SU-DHL-6 (cell line): ENCODE data around the gene C10orf120.

Experiments
- H2AFZ ChIP-seq: fragments of 200-600 bp; sonication (generic); 2 replicates; pipeline ENCODE4 v1.6.1; 2014; ENCODE audit warnings: low read depth, mild to moderate bottlenecking, moderate library complexity, mixed read lengths, antibody characterized with exemption, low read length; ENCODE audit not compliant: severe bottlenecking
- H3F3A ChIP-seq: fragments of 200-600 bp; shearing (Covaris generic); 2 replicates; pipeline ENCODE4 v1.6.0; 2016; ENCODE audit warnings: antibody characterized with exemption, mild to moderate bottlenecking; ENCODE audit not compliant: insufficient read depth
- H3K27ac ChIP-seq: fragments of 200-600 bp; sonication (generic); 2 replicates; pipeline ENCODE4 v1.5.1; 2016; ENCODE audit warnings: low read depth, mild to moderate bottlenecking, low read length, moderate library complexity, mixed read lengths
- H3K27me3 ChIP-seq: fragments of 200-600 bp; sonication (generic), shearing (Covaris generic); 2 replicates; pipeline ENCODE4 v1.6.0; 2014; ENCODE audit warnings: mild to moderate bottlenecking, low read length
- H3K36me3 ChIP-seq: fragments of 200-600 bp; sonication (generic); 2 replicates; pipeline ENCODE4 v1.6.1; 2014; ENCODE audit warnings: mild to moderate bottlenecking, low read length, mixed read lengths
- H3K4me2 ChIP-seq: fragments of 300-600, 200-600 bp; shearing (Covaris generic), sonication (generic); 2 replicates; pipeline ENCODE4 v1.6.0; 2014; ENCODE audit warnings: low read length, low read depth, mild to moderate bottlenecking; ENCODE audit not compliant: poor library complexity, severe bottlenecking
- H3K4me3 ChIP-seq: fragments of 200-600 bp; sonication (generic); 2 replicates; pipeline ENCODE4 v1.5.1; 2014; ENCODE audit warnings: antibody characterized with exemption, low read length, mild to moderate bottlenecking, mixed read lengths; ENCODE audit not compliant: insufficient read depth, poor library complexity, severe bottlenecking
- H3K79me2 ChIP-seq: fragments of 200-600 bp; sonication (generic); 2 replicates; pipeline ENCODE4 v1.6.1; 2014; ENCODE audit warnings: mild to moderate bottlenecking, low read length, moderate library complexity; ENCODE audit not compliant: insufficient read depth
- H3K9ac ChIP-seq: fragments of 200-600 bp; sonication (generic); 2 replicates; pipeline ENCODE4 v1.7.0; 2014; ENCODE audit warnings: mild to moderate bottlenecking, low read length
- H3K9me2 ChIP-seq: fragments of 200-600 bp; sonication (generic); replicated peaks from 2 replicates; pipeline ENCODE4 v1.6.1; 2014; ENCODE audit warnings: low read length; ENCODE audit not compliant: insufficient read depth
- H3K9me3 ChIP-seq: fragments of 200-600 bp; sonication (generic); 2 replicates; pipeline ENCODE4 v1.6.1; 2014; ENCODE audit warnings: low read length, mixed read lengths; ENCODE audit not compliant: insufficient read depth
- H4K20me1 ChIP-seq: fragments of 200-600 bp; sonication (generic); 2 replicates; pipeline ENCODE4 v1.6.1; 2014; ENCODE audit warnings: low read depth, mild to moderate bottlenecking, antibody characterized with exemption, low read length, moderate library complexity, mixed read lengths
- EZH2phosphoT487 ChIP-seq: fragments of 200-600 bp; sonication (generic), shearing (Covaris generic); conservative IDR thresholded peaks from 2 replicates; pipeline ENCODE4 v1.6.1; 2018; ENCODE audit warnings: mild to moderate bottlenecking, antibody characterized with exemption, low read length, moderate library complexity, mixed read lengths
- TF ChIP-seq, protein P1 (sequence below): fragments of 200-600 bp; sonication (generic); IDR thresholded peaks from one replicate; pipeline ENCODE4 v1.5.1; 2017; ENCODE audit warnings: antibody characterized with exemption, mild to moderate bottlenecking, low read length, moderate library complexity; ENCODE audit not compliant: insufficient read depth, poor library complexity, severe bottlenecking

Gene C10orf120

GRCh38 chr10:122658356-122659049 lies 41.1 kb downstream of the C10orf120 start:
- no peak for TF ChIP-seq EZH2phosphoT487
- TF ChIP-seq, protein P1, sequence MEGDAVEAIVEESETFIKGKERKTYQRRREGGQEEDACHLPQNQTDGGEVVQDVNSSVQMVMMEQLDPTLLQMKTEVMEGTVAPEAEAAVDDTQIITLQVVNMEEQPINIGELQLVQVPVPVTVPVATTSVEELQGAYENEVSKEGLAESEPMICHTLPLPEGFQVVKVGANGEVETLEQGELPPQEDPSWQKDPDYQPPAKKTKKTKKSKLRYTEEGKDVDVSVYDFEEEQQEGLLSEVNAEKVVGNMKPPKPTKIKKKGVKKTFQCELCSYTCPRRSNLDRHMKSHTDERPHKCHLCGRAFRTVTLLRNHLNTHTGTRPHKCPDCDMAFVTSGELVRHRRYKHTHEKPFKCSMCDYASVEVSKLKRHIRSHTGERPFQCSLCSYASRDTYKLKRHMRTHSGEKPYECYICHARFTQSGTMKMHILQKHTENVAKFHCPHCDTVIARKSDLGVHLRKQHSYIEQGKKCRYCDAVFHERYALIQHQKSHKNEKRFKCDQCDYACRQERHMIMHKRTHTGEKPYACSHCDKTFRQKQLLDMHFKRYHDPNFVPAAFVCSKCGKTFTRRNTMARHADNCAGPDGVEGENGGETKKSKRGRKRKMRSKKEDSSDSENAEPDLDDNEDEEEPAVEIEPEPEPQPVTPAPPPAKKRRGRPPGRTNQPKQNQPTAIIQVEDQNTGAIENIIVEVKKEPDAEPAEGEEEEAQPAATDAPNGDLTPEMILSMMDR = no peak
- Histone ChIP-seq H3K9me3 (no peaks in the 10 kb centered on the region), H3K27ac (no peak overlapping the region), H3K79me2 (no peaks in the 10 kb centered on the region), H3K9ac (no peak overlapping the region), H3K27me3 (no peaks in the 10 kb centered on the region), H3K4me2 (no peak overlapping the region), H3K4me3 (no peak overlapping the region), H3K9me2 (no peaks in the 10 kb centered on the region), H3K36me3 (no peaks in the 10 kb centered on the region), H3F3A (no peaks in the 10 kb centered on the region), H2AFZ (no peak overlapping the region), H4K20me1 (no peaks in the 10 kb centered on the region)

DNA sequence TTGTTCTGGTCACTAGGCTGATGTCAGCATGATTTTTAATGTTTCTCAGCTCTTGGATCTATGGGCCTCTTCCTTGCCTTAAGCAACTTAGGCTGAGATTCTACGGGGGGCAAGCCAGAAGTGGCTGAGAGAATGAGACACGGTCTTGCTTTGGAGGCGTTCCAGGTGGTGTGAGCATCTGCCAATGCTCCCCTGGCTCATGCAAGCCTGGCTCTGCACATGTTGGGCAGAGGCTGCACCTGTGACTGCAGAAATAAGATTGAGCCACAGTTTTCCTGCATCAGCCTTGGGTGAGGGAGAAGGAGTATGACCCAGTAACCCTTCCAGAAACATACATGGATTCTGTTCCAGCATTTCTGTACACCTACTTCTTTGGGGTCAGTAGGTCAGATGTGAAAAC lies 41.9 kb downstream of the C10orf120 start:
- no peaks in the 10 kb centered on the region for H3K79me2 ChIP-seq
- H3K9ac ChIP-seq = no peak overlapping the region
- H3K4me2 ChIP-seq = no peak overlapping the region
- H3K27me3 ChIP-seq = no peaks in the 10 kb centered on the region
- no peaks in the 10 kb centered on the region for H3F3A ChIP-seq
- no peak overlapping the region for H2AFZ ChIP-seq
- no peak overlapping the region for H3K27ac ChIP-seq
- no peak overlapping the region for H3K4me3 ChIP-seq
- H3K9me3 ChIP-seq = no peaks in the 10 kb centered on the region
- H3K9me2 ChIP-seq = no peaks in the 10 kb centered on the region
- H4K20me1 ChIP-seq = no peaks in the 10 kb centered on the region
- H3K36me3 ChIP-seq = no peaks in the 10 kb centered on the region
- TF ChIP-seq, protein P1 = no peak
- TF ChIP-seq EZH2phosphoT487 = no peak

- Histone ChIP-seq H3K4me3 (no peak overlapping the region), H3K79me2 (no peaks in the 10 kb centered on the region), H3K9me2 (no peaks in the 10 kb centered on the region), H3K9me3 (no peaks in the 10 kb centered on the region), H3K4me2 (no peak overlapping the region), H3K36me3 (no peaks in the 10 kb centered on the region), H2AFZ (no peak overlapping the region), H3K27me3 (no peaks in the 10 kb centered on the region), H3F3A (no peaks in the 10 kb centered on the region), H3K27ac (no peak overlapping the region), H3K9ac (no peak overlapping the region), H4K20me1 (no peaks in the 10 kb centered on the region)
- no peak for TF ChIP-seq EZH2phosphoT487
- TF ChIP-seq, protein P1 = no peak
These were observed 42.4 kb downstream of the C10orf120 start for GRCh38 chr10:122657255-122657654.
